Measurements from ENCODE around the gene ARV1. TPM values are rescaled to one million over a fixed set of nuclear protein-coding genes. Genes with fewer than 3 reads are reported as not detected.

ARV1 gene
- total and polyA plus RNA-seq, 12 donors: 19.8 to 60.3 (median 26.5) TPM

DNA sequence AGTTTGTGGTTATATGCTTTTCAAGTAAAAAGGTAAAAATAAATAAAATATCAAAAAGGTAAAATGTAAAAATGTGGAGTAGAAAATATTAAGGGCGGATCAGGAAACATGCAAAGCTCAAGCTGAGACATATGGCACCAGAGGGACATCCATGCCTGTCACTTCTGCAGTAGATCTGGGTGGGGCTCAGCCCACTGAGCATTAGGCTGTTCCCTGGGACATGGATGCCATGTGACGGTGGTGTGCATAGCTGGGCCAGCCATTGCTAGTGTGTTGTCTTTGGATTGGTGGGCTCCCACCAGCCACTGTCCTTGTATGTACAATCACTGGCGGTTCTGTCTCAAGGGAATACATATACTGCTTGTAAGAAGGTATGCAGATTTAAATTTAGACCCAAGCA is 3.3 kb upstream of the ARV1 start:
- WGBS, 2 donors: 91 to 93% methylated on average over 3 of the region's 3 CpGs
- Histone ChIP-seq H3K4me3 (no peak overlapping the region), H3K36me3 (peaks cover 0 to 13% (median 0%) of the 10 kb centered on the region in 9 donors), H3K9me3 (no peaks in the 10 kb centered on the region), H3K27ac (peak overlapping the region in 1 of 10 donors; percentile 72), H3K27me3 (no peaks in the 10 kb centered on the region), H3K4me1 (peaks cover 5 to 63% (median 35%) of the 10 kb centered on the region in 9 donors)
- no peak for ATAC-seq
- TF ChIP-seq, protein P1, sequence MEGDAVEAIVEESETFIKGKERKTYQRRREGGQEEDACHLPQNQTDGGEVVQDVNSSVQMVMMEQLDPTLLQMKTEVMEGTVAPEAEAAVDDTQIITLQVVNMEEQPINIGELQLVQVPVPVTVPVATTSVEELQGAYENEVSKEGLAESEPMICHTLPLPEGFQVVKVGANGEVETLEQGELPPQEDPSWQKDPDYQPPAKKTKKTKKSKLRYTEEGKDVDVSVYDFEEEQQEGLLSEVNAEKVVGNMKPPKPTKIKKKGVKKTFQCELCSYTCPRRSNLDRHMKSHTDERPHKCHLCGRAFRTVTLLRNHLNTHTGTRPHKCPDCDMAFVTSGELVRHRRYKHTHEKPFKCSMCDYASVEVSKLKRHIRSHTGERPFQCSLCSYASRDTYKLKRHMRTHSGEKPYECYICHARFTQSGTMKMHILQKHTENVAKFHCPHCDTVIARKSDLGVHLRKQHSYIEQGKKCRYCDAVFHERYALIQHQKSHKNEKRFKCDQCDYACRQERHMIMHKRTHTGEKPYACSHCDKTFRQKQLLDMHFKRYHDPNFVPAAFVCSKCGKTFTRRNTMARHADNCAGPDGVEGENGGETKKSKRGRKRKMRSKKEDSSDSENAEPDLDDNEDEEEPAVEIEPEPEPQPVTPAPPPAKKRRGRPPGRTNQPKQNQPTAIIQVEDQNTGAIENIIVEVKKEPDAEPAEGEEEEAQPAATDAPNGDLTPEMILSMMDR (IDR thresholded peaks at IDR 0.05): no peak
- no peak for DNase-seq
- intact Hi-C loops (cut with DNase I): loop anchor here in 1 of 10 donors (5.0 kb wide), 1 partner anchor 62 kb away; no protein-coding TSS in a partner anchor

DNA sequence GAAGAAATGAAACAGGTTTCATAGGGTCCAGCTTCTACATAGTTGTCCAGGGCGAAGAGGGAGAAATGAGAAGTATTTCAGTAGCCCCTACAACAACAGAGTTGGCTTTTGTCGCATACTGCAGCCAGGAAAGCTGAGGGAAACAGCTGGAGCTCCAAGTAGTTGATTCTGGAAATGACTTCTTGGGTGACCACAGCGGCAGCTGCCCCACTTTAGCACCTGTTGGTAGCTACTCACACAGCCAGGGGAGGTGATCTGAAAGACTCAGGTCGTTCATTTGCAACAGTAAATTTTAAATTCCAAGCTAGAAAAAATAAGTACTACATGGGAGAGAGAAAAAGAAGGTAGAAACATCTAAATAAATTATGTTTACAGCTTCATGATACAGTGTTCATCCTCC is 2.5 kb upstream of the ARV1 start:
- Histone ChIP-seq H3K27ac (peak overlapping the region in 6 of 10 donors; percentile 72 to 82 (median 76)), H3K27me3 (no peaks in the 10 kb centered on the region), H3K36me3 (peaks cover 0 to 18% (median 0%) of the 10 kb centered on the region in 9 donors), H3K9me3 (no peaks in the 10 kb centered on the region), H3K4me3 (no peak overlapping the region), H3K4me1 (peaks cover 5 to 66% (median 35%) of the 10 kb centered on the region in 9 donors)
- intact Hi-C loops (cut with DNase I): loop anchor here in 1 of 10 donors (5.0 kb wide), 1 partner anchor 61 kb away; no protein-coding TSS in a partner anchor
- no peak for ATAC-seq
- TF ChIP-seq, protein P1 (IDR thresholded peaks at IDR 0.05): no peak
- no peak for DNase-seq
- 85 to 90% methylated on average over 4 of the region's 4 CpGs for WGBS, 2 donors

DNA sequence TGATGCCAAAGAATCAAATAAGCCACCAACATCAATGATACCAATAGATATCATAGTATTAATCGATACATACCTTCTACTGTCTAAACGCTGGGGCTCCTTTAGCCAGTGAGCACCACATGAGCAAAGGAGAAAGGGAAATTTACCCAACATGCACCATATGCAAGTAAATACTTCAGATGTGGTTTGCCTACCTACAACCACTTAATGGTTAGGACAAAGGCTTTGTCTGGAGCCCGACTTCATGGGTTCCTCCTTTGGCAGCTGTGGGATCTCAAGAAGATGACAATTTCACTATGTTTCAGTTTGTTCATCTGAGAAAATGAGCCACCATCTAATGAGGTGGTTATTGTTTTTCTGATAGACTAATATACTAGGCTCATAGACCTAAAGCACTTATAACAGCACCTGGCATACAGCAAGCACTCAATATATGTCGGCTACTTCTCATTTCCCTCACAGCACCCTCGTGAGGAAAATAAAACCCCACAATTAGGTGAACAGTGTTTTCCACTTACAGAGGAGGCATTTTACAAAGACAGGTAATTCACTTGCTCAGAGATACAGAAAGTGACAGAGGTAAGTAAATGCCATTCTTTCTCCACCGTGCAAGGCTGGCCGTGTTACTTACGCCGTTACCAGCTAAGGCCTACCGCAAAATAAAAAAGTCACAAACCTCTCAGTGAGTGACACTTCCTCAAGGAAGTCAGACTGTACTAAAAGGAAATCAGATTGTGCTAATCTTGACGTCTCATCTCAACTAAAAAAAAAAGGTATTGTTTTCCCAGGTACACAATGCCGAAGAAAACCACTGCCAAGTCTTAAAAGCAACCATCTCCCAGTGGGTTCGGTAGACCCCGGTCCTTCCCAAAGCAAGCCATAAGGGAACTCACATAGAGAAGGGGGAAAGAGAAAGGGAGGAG is 1.8 kb upstream of the ARV1 start:
- DNase-seq (peak in 1 of 2 donors; percentile 19), ATAC-seq (peak in 4 of 8 donors; percentile 18 to 37 (median 30))
- Histone ChIP-seq H3K27ac (peak overlapping the region in 9 of 10 donors; percentile 34 to 85 (median 75)), H3K36me3 (peaks cover 0 to 24% (median 0%) of the 10 kb centered on the region in 9 donors), H3K9me3 (no peaks in the 10 kb centered on the region), H3K4me3 (peak overlapping the region in 9 of 10 donors; percentile 65 to 98 (median 76)), H3K4me1 (peaks cover 5 to 60% (median 35%) of the 10 kb centered on the region in 9 donors), H3K27me3 (no peaks in the 10 kb centered on the region)
- intact Hi-C loops (cut with DNase I): loop anchor here in 1 of 10 donors (5.0 kb wide), 1 partner anchor 60 kb away; no protein-coding TSS in a partner anchor
- 61 to 70% methylated on average over 14 of the region's 14 CpGs for WGBS, 2 donors
- TF ChIP-seq, protein P1 (IDR thresholded peaks at IDR 0.05): no peak

DNA sequence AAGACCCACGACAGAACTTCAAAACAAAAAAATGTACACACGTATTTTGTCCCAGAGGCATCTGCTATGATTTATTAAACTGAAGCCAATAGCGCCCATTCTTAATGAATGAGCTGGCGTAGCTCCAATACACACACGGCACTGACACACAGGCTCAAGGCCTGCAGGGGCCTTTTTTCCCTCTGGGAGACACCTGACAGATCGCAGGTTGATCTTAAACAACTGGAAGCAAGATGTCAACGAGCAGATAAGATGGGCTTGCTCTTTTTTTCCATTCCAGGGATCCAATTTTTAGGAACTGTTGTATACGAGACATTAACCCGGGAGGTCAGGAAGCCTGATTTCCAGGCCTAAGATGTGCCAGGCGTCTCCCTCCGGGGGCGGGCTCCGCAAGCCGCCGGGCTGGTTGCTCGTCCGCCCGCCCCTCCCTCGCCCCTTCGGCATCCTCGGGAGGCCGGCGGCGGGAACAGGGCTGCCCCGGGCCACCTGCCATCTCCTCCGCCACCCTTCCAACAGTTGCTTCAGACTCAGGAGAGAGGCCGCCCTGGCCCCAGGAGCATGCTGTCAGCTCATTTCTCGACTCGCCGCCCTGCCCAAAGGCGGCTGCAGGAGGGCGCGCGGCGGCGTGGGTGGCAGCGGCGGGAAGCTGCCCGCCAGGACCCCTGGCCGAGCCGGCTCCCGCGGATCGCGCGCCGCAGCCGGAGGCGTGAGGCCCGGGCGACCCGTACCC is 968 bp upstream of the ARV1 start:
- 2 to 5% methylated on average over 36 to 52 of the region's 52 CpGs for WGBS, 2 donors
- Histone ChIP-seq H3K9me3 (no peaks in the 10 kb centered on the region), H3K27ac (peak overlapping the region; percentile 72 to 89 (median 78)), H3K4me1 (peaks cover 5 to 52% (median 30%) of the 10 kb centered on the region in 9 donors), H3K4me3 (peak overlapping the region; percentile 65 to 98 (median 80)), H3K27me3 (no peaks in the 10 kb centered on the region), H3K36me3 (peaks cover 0 to 31% (median 0%) of the 10 kb centered on the region in 9 donors)
- TF ChIP-seq, protein P1 (IDR thresholded peaks at IDR 0.05): no peak
- ATAC-seq (peak in 2 of 8 donors; percentile 0 to 13), DNase-seq (peak; percentile 34 to 38)
- intact Hi-C loops (cut with DNase I): loop anchor here in 1 of 10 donors (5.0 kb wide), 1 partner anchor 59 kb away; no protein-coding TSS in a partner anchor
